H54 (cell line): ENCODE data around the gene ITSN1.

ENCODE experiments used
- DNase-seq: peaks from one replicate; pipeline ENCODE4 v3.0.0; 2011; ENCODE audit warnings: low spot score, mixed read lengths; ENCODE audit not compliant: insufficient read length
- FAIRE-seq: peaks from 3 replicates; lab custom pipeline; 2011; peaks lifted over from hg19 to GRCh38; lab: Jason Lieb, UNC
- POLR2A ChIP-seq: IDR thresholded peaks from 2 replicates; pipeline ENCODE4 v1.6.1; 2011; ENCODE audit warnings: low read depth, mild to moderate bottlenecking, low read length

ITSN1 gene

DNA sequence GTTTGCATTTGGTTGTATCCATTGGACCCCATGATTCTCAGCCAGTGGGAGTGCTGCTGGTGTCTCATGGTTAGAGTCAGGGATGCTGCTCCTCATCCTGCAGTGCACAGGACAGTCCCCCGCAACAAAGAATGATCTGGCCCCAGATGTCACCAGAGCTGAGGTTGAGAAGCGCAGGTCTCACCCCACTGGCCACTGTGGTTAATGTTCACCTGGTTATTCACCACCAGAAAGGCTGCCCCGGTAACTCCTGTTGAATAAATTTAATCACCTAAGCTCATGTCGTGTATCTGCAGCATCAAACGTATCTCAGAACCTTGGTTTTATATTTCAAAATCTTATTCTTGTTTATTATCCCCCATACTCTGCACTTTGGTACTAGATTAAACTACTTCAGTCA, 197.5 kb downstream of the ITSN1 start:
- TF ChIP-seq POLR2A: no peak
- DNase-seq (no peak), FAIRE-seq (no peak)

- no peak for TF ChIP-seq POLR2A
- DNase-seq: no peak
- FAIRE-seq: no peak
These were observed 198.5 kb downstream of the ITSN1 start for GRCh38 chr21:33840771-33841170.

DNA sequence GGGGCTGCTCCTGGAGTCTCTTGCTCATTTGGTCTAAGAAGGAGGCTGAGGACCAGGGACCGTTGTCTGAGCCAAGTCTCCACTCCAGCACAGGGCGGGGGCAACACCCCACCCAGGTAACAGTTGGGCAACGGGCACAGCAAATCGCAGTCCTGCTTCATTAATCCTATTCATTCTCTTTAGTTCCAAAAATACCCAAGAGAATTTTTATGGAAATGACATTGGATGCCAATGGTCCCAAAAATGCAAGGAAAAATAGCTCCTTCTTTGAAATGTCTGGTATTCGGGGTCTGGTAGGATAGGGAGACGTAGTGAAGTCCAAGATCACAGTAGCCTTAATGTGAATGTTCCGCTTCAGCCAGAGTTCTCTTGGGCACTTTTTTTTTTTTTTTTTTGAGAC, 199.3 kb downstream of the ITSN1 start:
- DNase-seq (no peak), FAIRE-seq (no peak)
- TF ChIP-seq POLR2A: no peak

DNA sequence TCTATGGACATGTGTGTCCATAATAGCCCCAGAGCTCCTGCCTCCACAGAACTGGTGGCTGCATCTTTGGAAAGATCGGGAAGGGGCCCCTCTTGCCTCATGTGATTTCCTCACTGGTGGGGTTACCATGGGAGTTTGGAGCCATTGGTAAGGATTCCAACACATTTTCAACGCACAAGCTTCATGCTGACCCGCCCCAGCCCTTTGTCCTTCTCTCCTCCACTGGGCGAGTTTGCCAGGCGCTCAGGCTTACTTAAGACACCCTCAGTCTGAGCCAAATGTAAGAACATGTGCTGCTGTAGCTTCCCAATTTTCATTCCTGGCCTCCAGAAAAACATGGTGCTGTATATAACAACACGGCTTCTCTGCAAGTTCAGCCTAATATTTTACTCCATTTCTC, 200.9 kb downstream of the ITSN1 start:
- TF ChIP-seq POLR2A: no peak
- FAIRE-seq: no peak
- DNase-seq: no peak

- DNase-seq: no peak
- no peak for FAIRE-seq
- TF ChIP-seq POLR2A: no peak
These were observed 202.0 kb downstream of the ITSN1 start for GRCh38 chr21:33844104-33844889.

- no peak for TF ChIP-seq POLR2A
- no peak for FAIRE-seq
- no peak for DNase-seq
These were observed 202.5 kb downstream of the ITSN1 start for GRCh38 chr21:33844890-33845205.

GRCh38 chr21:33846141-33846540, 203.8 kb downstream of the ITSN1 start:
- no peak for DNase-seq
- no peak for FAIRE-seq
- TF ChIP-seq POLR2A: no peak

GRCh38 chr21:33847588-33848248, 205.4 kb downstream of the ITSN1 start:
- TF ChIP-seq POLR2A: no peak
- DNase-seq (no peak), FAIRE-seq (no peak)

- no peak for DNase-seq
- no peak for FAIRE-seq
- TF ChIP-seq POLR2A: no peak
These were observed 206.1 kb downstream of the ITSN1 start for GRCh38 chr21:33848249-33848953.

- no peak for DNase-seq
- no peak for FAIRE-seq
- TF ChIP-seq POLR2A: no peak
These were observed 207.5 kb downstream of the ITSN1 start for GRCh38 chr21:33849834-33850233.

DNA sequence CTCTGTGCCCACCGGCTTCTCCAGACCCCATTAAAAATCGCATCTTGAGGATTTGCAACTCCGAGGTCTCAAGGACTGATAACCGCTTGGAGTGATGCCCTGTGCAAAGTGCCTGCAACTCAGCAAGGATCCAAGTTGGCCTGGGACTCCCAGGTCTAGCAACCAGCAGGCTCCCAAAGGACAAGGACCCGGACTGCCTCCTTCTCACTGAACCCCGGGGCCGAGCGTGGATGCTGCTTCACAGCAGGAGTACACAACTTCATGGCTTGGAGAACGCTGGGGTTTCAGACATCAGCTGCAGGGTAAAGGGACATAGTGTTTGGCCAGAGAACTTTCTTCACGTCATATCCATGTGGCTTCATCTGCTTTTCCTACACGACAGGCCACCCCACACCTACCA, 208.1 kb downstream of the ITSN1 start:
- FAIRE-seq (no peak), DNase-seq (no peak)
- TF ChIP-seq POLR2A: no peak

- no peak for DNase-seq
- TF ChIP-seq POLR2A: no peak
- no peak for FAIRE-seq
These were observed 208.7 kb downstream of the ITSN1 start for GRCh38 chr21:33850985-33851384.

DNA sequence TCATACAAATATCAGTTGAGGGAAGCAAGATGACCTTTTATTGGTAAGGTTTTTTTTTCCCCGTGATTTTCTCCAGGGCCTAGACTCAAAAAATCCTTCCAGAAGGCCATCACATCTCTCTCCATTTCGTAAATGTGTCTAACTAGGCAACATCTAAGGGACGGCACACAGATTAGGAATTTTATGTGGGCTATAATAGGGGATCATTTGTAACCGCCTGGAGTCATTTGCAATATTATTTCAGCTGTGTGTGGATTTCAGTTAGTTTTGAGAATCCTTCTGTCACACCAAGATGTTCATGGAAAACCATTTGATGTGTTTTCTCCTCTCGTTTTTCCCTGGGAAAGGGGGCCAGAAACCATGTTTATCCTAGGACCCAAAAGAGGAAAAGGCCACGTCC, 210.2 kb downstream of the ITSN1 start:
- no peak for FAIRE-seq
- TF ChIP-seq POLR2A: no peak
- DNase-seq: no peak

DNA sequence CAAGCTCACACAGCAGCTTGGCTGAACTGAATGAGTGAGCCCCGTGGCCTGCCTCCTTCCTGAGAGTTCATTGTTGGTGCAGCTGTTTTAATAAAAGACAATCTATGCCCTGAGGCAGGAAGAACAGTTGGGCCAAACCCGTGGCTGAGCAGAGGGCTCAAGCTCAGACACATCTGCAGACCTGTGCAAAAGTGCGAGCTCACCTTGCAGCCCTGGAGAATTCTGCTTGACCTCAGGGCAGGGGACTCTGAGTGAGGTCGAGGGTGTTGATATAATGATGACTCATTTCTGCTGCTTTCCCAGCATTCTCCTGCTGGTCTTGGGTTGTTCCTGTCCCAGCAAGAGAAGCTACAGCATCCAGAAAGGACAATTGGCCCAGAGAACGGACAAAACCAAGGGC, 212.3 kb downstream of the ITSN1 start:
- TF ChIP-seq POLR2A: no peak
- DNase-seq: peak; percentile 37
- FAIRE-seq: no peak

GRCh38 chr21:33855190-33855589, 212.9 kb downstream of the ITSN1 start:
- TF ChIP-seq POLR2A: no peak
- DNase-seq: no peak
- no peak for FAIRE-seq
